Transverse colon (tissue), 4 donors: ENCODE measurements around the gene SYT13. TPM values are rescaled to one million over a fixed set of nuclear protein-coding genes. Genes with fewer than 3 reads are reported as not detected.

ENCODE experiments used
- DNase-seq: peaks from one replicate; pipeline ENCODE4 v3.0.0-alpha.2; 2019
- H3K27ac ChIP-seq, 4 donors: fragments of 200-600 bp; sonication (generic); 2 replicates each; pipeline ENCODE4 v1.5.1; 2016 to 2018; ENCODE audit warnings: inconsistent platforms in 4 of 4
- H3K27me3 ChIP-seq: fragments of 200-600 bp; sonication (generic); 2 replicates; pipeline ENCODE4 v1.5.1; 2017; ENCODE audit warnings: inconsistent platforms
- H3K36me3 ChIP-seq, 4 donors: fragments of 200-600 bp; sonication (generic); 2 replicates each; pipeline ENCODE4 v1.5.1; 2017 to 2019; ENCODE audit warnings: inconsistent platforms in 4 of 4
- H3K4me1 ChIP-seq, 4 donors: fragments of 200-600 bp; sonication (generic); 2 replicates each; pipeline ENCODE4 v1.5.1; 2017 to 2020; ENCODE audit warnings: inconsistent platforms in 4 of 4
- H3K4me3 ChIP-seq, 4 donors: fragments of 200-600 bp; sonication (generic); 1 replicate in 1 of 4; 2 replicates in 3 of 4; pipeline versions ENCODE4 v1.5.1 to v1.6.1; 2017 to 2019; ENCODE audit warnings: inconsistent platforms in 4 of 4
- H3K9me3 ChIP-seq, 2 donors: fragments of 200-600 bp; sonication (generic); 2 replicates each; pipeline ENCODE4 v1.5.1; 2017 to 2019; ENCODE audit warnings: inconsistent platforms in 2 of 2
- CTCF ChIP-seq, 5 experiments: fragments of 200-600 bp in 3 of 5; fragments of 450-650 bp in 2 of 5; sonication (generic) in 3 of 5; IDR thresholded peaks; 1 replicate in 2 of 5; 2 replicates in 3 of 5; pipeline ENCODE4 v1.5.1; 2016 to 2017; ENCODE audit warnings: antibody characterized with exemption in 5 of 5, inconsistent platforms in 3 of 5, mild to moderate bottlenecking in 2 of 5, moderate library complexity in 1 of 5
- EP300 ChIP-seq: sonication (generic); formaldehyde crosslinking; IDR thresholded peaks from one replicate; pipeline ENCODE4 v1.6.1; 2017; ENCODE audit warnings: antibody characterized with exemption, low read depth
- POLR2A ChIP-seq: fragments of 450-650 bp; IDR thresholded peaks from one replicate; pipeline ENCODE4 v1.6.1; 2016; ENCODE audit warnings: antibody characterized with exemption, mild to moderate bottlenecking, moderate library complexity
- POLR2AphosphoS5 ChIP-seq, 3 donors: sonication (generic); formaldehyde crosslinking; IDR thresholded peaks; one replicate each; pipeline ENCODE4 v1.6.1; 2016; ENCODE audit warnings: antibody characterized with exemption in 3 of 3
- WGBS, 2 donors: methylation state at CpG; one replicate each; pipeline ENCODE4 v1.1.5; 2018; ENCODE audit warnings: low coverage in 1 of 2; 5-methylcytosine and 5-hydroxymethylcytosine counted together
- in situ Hi-C, 4 donors: fragments of 200-750 bp; cut with MboI; loops; one replicate each; pipeline versions ENCODE4 v1.15.0 to v1.15.1; 2017; ENCODE audit warnings: low sequenced_read_pairs in 3 of 4, low pct_ligation_motif_present in 1 of 4, low pct_unique_long_range_greater_than_20kb in 1 of 4
- intact Hi-C: fragments of 100-400 bp; cut with DNase I; formaldehyde crosslinking; loops from one replicate; pipeline ENCODE4 v1.15.1; 2023; ENCODE audit warnings: low total_unique reads
- total RNA-seq, 4 donors: library from RNA; depleted of rRNA; stranded (reverse); fragments of >200 nt; gene quantifications; one replicate each; pipeline ENCODE4 v1.1.0, GENCODE V29; 2016

The SYT13 gene
- total RNA-seq, 4 donors from 2014 or later, result 10.5 to 28.6 (median 23.4) TPM

- no peak for DNase-seq
- Histone ChIP-seq H3K27me3 (no peaks in the 10 kb centered on the region), H3K36me3 (no peaks in the 10 kb centered on the region), H3K4me1 (peaks cover 22 to 24% (median 22%) of the 10 kb centered on the region in 4 donors), H3K9me3 (no peaks in the 10 kb centered on the region), H3K4me3 (no peak overlapping the region), H3K27ac (no peak overlapping the region)
- intact Hi-C loops (no loop called here), in situ Hi-C loops (no loop called here)
- 100% methylated on average over 1 of the region's 1 CpG; no CpG with 5 or more reads in 1 of the 2 donors for WGBS, 2 donors
- TF ChIP-seq CTCF (IDR thresholded peaks at IDR 0.05) (no peak), POLR2AphosphoS5 (IDR thresholded peaks at IDR 0.05) (no peak), POLR2A (no peak), EP300 (no peak)
Measured at GRCh38 chr11:45213717-45214116, 72.4 kb downstream of the SYT13 start.

GRCh38 chr11:45213316-45213665, 72.8 kb downstream of the SYT13 start:
- WGBS, 2 donors, result 88% methylated on average over 12 of the region's 12 CpGs; no CpG with 5 or more reads in 1 of the 2 donors
- TF ChIP-seq POLR2AphosphoS5 (IDR thresholded peaks at IDR 0.05), result no peak
- TF ChIP-seq CTCF (IDR thresholded peaks at IDR 0.05), result no peak
- TF ChIP-seq EP300, result no peak
- no peak for TF ChIP-seq POLR2A
- no peak overlapping the region for H3K4me3 ChIP-seq
- in situ Hi-C loops, result no loop called here
- H3K9me3 ChIP-seq, result no peaks in the 10 kb centered on the region
- intact Hi-C loops, result no loop called here
- no peak overlapping the region for H3K27ac ChIP-seq
- H3K36me3 ChIP-seq, result no peaks in the 10 kb centered on the region
- peaks cover 25 to 29% (median 26%) of the 10 kb centered on the region in 4 donors for H3K4me1 ChIP-seq
- H3K27me3 ChIP-seq, result no peaks in the 10 kb centered on the region
- DNase-seq, result no peak

- WGBS, 2 donors, result 93 to 100% methylated on average over 1 to 31 of the region's 31 CpGs
- Histone ChIP-seq H3K36me3 (no peaks in the 10 kb centered on the region), H3K4me1 (peaks cover 25 to 34% (median 32%) of the 10 kb centered on the region in 4 donors), H3K9me3 (no peaks in the 10 kb centered on the region), H3K27me3 (no peaks in the 10 kb centered on the region), H3K4me3 (no peak overlapping the region), H3K27ac (no peak overlapping the region)
- no peak for DNase-seq
- intact Hi-C loops, result no loop called here
- in situ Hi-C loops, result no loop called here
- TF ChIP-seq EP300 (no peak), CTCF (IDR thresholded peaks at IDR 0.05) (no peak), POLR2AphosphoS5 (IDR thresholded peaks at IDR 0.05) (no peak), POLR2A (no peak)
Measured at GRCh38 chr11:45212566-45213315, 73.4 kb downstream of the SYT13 start.

- Histone ChIP-seq H3K4me1 (peaks cover 25 to 35% (median 33%) of the 10 kb centered on the region in 4 donors), H3K27me3 (no peaks in the 10 kb centered on the region), H3K4me3 (no peak overlapping the region), H3K27ac (peak overlapping the region in 2 of 4 donors; percentile 86 to 93), H3K36me3 (no peaks in the 10 kb centered on the region), H3K9me3 (no peaks in the 10 kb centered on the region)
- intact Hi-C loops, result no loop called here
- no peak for DNase-seq
- 61 to 72% methylated on average over 3 to 9 of the region's 9 CpGs for WGBS, 2 donors
- TF ChIP-seq EP300 (no peak), CTCF (IDR thresholded peaks at IDR 0.05) (peak in 1 of 5 experiments; percentile 13)
- in situ Hi-C loops, result no loop called here
Measured at GRCh38 chr11:45211732-45212131, 74.4 kb downstream of the SYT13 start.
